Posterior vena cava (tissue), 2 donors: ENCODE data around the gene NPDC1. TPM values are rescaled to one million over a fixed set of nuclear protein-coding genes. Genes with fewer than 3 reads are reported as not detected.

Experiments
- DNase-seq: peaks from one replicate; pipeline ENCODE4 v3.0.0-alpha.2; 2020; ENCODE audit warnings: low spot score
- intact Hi-C, 2 donors: fragments of 100-400 bp; cut with DNase I; formaldehyde crosslinking; loops; one replicate each; pipeline versions ENCODE4 v1.14.1 to v1.14.2; 2022 to 2023
- total RNA-seq, 2 donors: library from RNA; stranded (reverse); fragmentation: NEBNext Ultra II Directional; extraction: Animal tissue kit (Norgen Biotek cat#: 25700); gene quantifications; one replicate each; pipeline ENCODE4 v1.2.1, GENCODE V29; 2021
- donor health status: DM: yes; HTN: yes; CAD: no.
- donor health status: DM: yes; HTN: yes; CAD: no.

Gene NPDC1
- total RNA-seq, 2 donors from 2014 or later, result 129 to 133 TPM

GRCh38 chr9:137077010-137077747 is 31.2 kb upstream of the NPDC1 start, which contains the start of gene UAP1L1:
Gene UAP1L1 (plus strand): TSS chr9:137077517. CDS start chr9:137077533, 16 bp downstream.
- intact Hi-C loops, result no loop called here
- peak; percentile 93 for DNase-seq

GRCh38 chr9:137076636-137077009 is 30.6 kb upstream of the NPDC1 start:
- peak; percentile 82 for DNase-seq

GRCh38 chr9:137075275-137075775 is 29.3 kb upstream of the NPDC1 start:
- intact Hi-C loops, result no loop called here
- DNase-seq, result no peak

More at GRCh38 chr9:137076636-137077009, 30.6 kb upstream of the NPDC1 start:
- intact Hi-C loops, result no loop called here

GRCh38 chr9:137074657-137075274 is 28.8 kb upstream of the NPDC1 start:
- no peak for DNase-seq
- intact Hi-C loops, result no loop called here

GRCh38 chr9:137073992-137074399 is 28.0 kb upstream of the NPDC1 start:
- DNase-seq, result no peak
- intact Hi-C loops, result no loop called here

GRCh38 chr9:137071282-137071681 is 25.3 kb upstream of the NPDC1 start:
- intact Hi-C loops, result no loop called here
- DNase-seq, result no peak

GRCh38 chr9:137070906-137071275 is 24.9 kb upstream of the NPDC1 start:
- intact Hi-C loops, result no loop called here

GRCh38 chr9:137070201-137070905 is 24.4 kb upstream of the NPDC1 start, which contains the start of gene SAPCD2:
Gene SAPCD2 (minus strand): TSS chr9:137070557. CDS start chr9:137070460, 97 bp downstream.
- DNase-seq, result peak; percentile 96
- intact Hi-C loops, result no loop called here

More at GRCh38 chr9:137070906-137071275, 24.9 kb upstream of the NPDC1 start:
- no peak for DNase-seq

GRCh38 chr9:137069508-137070091 is 23.6 kb upstream of the NPDC1 start:
- intact Hi-C loops, result loop anchor here in 1 of 2 donors (10.0 kb wide), 1 partner anchor 285 kb away; no protein-coding TSS in a partner anchor
- DNase-seq, result no peak

- DNase-seq, result no peak
- intact Hi-C loops, result loop anchor here in 1 of 2 donors (10.0 kb wide), 1 partner anchor 284 kb away; no protein-coding TSS in a partner anchor
Measured at GRCh38 chr9:137068539-137069507, 22.8 kb upstream of the NPDC1 start.

GRCh38 chr9:137067860-137068538 is 22.0 kb upstream of the NPDC1 start:
- DNase-seq, result no peak
- intact Hi-C loops, result loop anchor here in 1 of 2 donors (10.0 kb wide), 1 partner anchor 283 kb away; no protein-coding TSS in a partner anchor

GRCh38 chr9:137066096-137066861 is 20.3 kb upstream of the NPDC1 start:
- intact Hi-C loops, result loop anchor here in 1 of 2 donors (10.0 kb wide), 1 partner anchor 281 kb away; no protein-coding TSS in a partner anchor
- no peak for DNase-seq

- DNase-seq, result no peak
- intact Hi-C loops, result loop anchor here in 1 of 2 donors (10.0 kb wide), 1 partner anchor 281 kb away; no protein-coding TSS in a partner anchor
Measured at GRCh38 chr9:137065336-137065967, 19.5 kb upstream of the NPDC1 start.

- intact Hi-C loops, result loop anchor here in 1 of 2 donors (10.0 kb wide), 1 partner anchor 280 kb away; no protein-coding TSS in a partner anchor
- DNase-seq, result no peak
Measured at GRCh38 chr9:137064880-137065164, 18.8 kb upstream of the NPDC1 start.

- intact Hi-C loops, result loop anchor here in 1 of 2 donors (10.0 kb wide), 1 partner anchor 279 kb away; no protein-coding TSS in a partner anchor
- peak; percentile 91 for DNase-seq
Measured at GRCh38 chr9:137064027-137064879, 18.3 kb upstream of the NPDC1 start.
